ENCODE data around the gene ARHGAP6.

Gene ARHGAP6

GRCh38 chrX:11206716-11207115 lies 459.0 kb downstream of the ARHGAP6 start:
- DNase-seq = no peak

- DNase-seq = no peak
These were observed 459.9 kb downstream of the ARHGAP6 start for GRCh38 chrX:11205796-11206195.

- DNase-seq = no peak
These were observed 468.0 kb downstream of the ARHGAP6 start for GRCh38 chrX:11197671-11198070.

- no peak for DNase-seq
These were observed 469.2 kb downstream of the ARHGAP6 start for GRCh38 chrX:11196476-11196875.

GRCh38 chrX:11193035-11193469 lies 472.7 kb downstream of the ARHGAP6 start:
- no peak for DNase-seq

- DNase-seq = no peak
These were observed 474.8 kb downstream of the ARHGAP6 start for GRCh38 chrX:11190745-11191510.

GRCh38 chrX:11189097-11189496 lies 476.6 kb downstream of the ARHGAP6 start:
- DNase-seq = no peak

- no peak for DNase-seq
These were observed 477.1 kb downstream of the ARHGAP6 start for GRCh38 chrX:11188664-11189063.

- no peak for DNase-seq
These were observed 478.7 kb downstream of the ARHGAP6 start for GRCh38 chrX:11187001-11187400.

- no peak for DNase-seq
These were observed 479.9 kb downstream of the ARHGAP6 start for GRCh38 chrX:11185861-11186260.

- no peak for DNase-seq
These were observed 485.1 kb downstream of the ARHGAP6 start for GRCh38 chrX:11180571-11180970.

- no peak for DNase-seq
These were observed 493.3 kb downstream of the ARHGAP6 start for GRCh38 chrX:11172415-11172814.

GRCh38 chrX:11171956-11172355 lies 493.8 kb downstream of the ARHGAP6 start:
- DNase-seq = no peak

- DNase-seq = no peak
These were observed 501.3 kb downstream of the ARHGAP6 start for GRCh38 chrX:11164433-11164832.

GRCh38 chrX:11159149-11159548 lies 506.6 kb downstream of the ARHGAP6 start:
- no peak for DNase-seq

GRCh38 chrX:11151799-11152559 lies 513.7 kb downstream of the ARHGAP6 start:
- peak; percentile 38 for DNase-seq

- DNase-seq = no peak
These were observed 517.3 kb downstream of the ARHGAP6 start for GRCh38 chrX:11148401-11148800.

GRCh38 chrX:11146411-11146810 lies 519.3 kb downstream of the ARHGAP6 start:
- no peak for DNase-seq

GRCh38 chrX:11143931-11144678 lies 521.6 kb downstream of the ARHGAP6 start:
- peak; percentile 71 for DNase-seq

- DNase-seq = no peak
These were observed 527.0 kb downstream of the ARHGAP6 start for GRCh38 chrX:11138498-11139390.

- DNase-seq = peak; percentile 24
These were observed 528.1 kb downstream of the ARHGAP6 start for GRCh38 chrX:11137543-11138139.
